GM19099 (cell line): Measurements from ENCODE around the gene ICAM5.
A peak's percentile ranks its signal among the peaks of the same experiment; 100 is the strongest.

Experiments used
- POLR2A ChIP-seq: IDR thresholded peaks from 3 replicates; pipeline ENCODE4 v1.6.1; 2011; ENCODE audit warnings: low read depth; ENCODE audit not compliant: insufficient read length; ENCODE audit errors: extremely low read depth

ICAM5 gene

DNA sequence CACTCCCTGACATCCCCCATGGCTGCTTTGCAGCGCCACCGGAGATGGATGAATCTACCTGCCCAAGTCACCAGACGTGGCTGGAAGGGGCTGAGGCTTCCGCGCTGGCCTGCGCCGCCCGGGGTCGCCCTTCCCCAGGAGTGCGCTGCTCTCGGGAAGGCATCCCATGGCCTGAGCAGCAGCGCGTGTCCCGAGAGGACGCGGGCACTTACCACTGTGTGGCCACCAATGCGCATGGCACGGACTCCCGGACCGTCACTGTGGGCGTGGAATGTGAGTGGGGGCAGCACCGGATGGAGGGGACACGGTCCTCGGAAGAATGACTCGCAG lies 4.6 kb downstream of the ICAM5 start:
- TF ChIP-seq POLR2A: no peak

GRCh38 chr19:10295305-10295846 lies 5.6 kb downstream of the ICAM5 start:
- peak; percentile 54 for TF ChIP-seq POLR2A

DNA sequence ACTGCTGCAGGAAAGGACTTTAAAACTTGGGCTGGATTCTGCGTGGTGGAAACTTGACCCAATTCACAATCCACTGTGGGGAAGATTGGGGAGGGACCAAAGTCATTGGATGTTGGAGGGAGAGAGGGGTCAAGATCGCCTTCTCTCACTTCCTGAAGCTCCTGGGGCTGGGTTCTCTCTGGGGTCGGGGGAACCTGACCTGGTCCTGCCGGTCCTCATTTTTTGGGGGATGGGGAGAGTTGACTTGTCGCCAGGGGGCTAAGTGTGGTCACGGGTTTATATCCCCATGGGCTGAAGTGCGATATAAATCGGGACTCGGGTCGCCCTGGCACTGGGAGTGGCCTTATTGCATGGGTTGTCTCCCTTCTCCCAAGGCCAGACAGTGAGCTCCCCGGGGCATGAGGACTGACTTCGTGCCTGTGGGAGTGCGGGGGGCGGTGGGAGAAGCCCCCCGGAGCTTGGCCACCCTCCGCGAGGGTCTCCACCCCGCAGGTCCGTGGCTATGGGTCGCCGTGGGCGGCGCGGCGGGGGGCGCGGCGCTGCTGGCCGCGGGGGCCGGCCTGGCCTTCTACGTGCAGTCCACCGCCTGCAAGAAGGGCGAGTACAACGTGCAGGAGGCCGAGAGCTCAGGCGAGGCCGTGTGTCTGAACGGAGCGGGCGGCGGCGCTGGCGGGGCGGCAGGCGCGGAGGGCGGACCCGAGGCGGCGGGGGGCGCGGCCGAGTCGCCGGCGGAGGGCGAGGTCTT lies 6.3 kb downstream of the ICAM5 start:
- TF ChIP-seq POLR2A: no peak

DNA sequence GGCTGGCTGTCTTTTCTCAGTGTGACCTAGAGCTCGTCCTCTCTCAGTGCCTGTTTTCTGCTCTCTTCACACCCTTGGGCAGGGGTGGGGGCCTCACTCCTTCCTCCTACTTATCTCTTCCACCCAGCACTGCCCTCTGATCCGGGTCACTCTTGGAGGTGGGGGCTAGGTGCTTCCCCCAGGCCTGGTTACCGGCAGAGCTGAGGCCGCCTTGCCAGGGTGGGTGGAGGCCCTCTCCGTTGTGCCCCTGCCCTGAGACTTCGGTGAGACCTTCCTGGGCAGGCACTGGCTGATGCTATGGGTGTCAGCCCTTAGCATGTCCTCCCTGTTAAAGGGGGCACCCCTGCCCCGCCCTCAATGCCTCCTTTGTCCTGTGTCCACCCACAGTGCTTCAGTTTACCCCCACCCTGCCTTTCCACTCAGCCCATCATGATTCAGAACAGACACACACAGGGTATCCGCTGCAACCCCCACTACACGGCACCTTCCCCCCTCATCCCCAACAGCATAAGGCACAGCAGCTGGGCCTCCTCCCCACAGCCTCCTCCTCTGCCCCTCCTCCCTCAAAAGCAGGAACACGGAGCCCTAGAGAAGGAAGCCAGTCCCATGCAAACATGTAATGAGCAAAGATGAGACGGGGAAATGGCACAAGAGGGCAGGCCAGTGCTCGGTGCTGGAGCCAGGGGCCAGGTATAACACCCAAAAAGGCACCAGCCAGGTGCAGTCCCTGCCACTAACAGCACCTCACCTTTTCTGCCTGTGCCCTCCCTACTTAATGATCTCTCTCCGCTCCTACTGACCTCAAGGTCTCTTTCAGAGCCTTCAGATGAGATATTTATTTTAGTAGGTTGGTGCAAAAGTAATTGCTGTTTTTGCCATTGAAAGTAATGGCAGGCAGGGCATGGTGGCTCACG lies 10.1 kb downstream of the ICAM5 start:
- no peak for TF ChIP-seq POLR2A

- TF ChIP-seq POLR2A: no peak
Observed at GRCh38 chr19:10305139-10305806, 15.5 kb downstream of the ICAM5 start.

GRCh38 chr19:10306327-10306726 lies 16.6 kb downstream of the ICAM5 start:
- TF ChIP-seq POLR2A: no peak

GRCh38 chr19:10309423-10309822 lies 19.7 kb downstream of the ICAM5 start, which contains the start of gene ZGLP1:
TSS of gene ZGLP1 (minus strand) at chr19:10309815.
- no peak for TF ChIP-seq POLR2A

- TF ChIP-seq POLR2A: peak; percentile 78
Observed at GRCh38 chr19:10315335-10316214, 25.8 kb downstream of the ICAM5 start, which contains the start of gene FDX2. TSS of gene FDX2 (minus strand) at chr19:10316015. CDS start at chr19:10315996, 19 bp downstream.

DNA sequence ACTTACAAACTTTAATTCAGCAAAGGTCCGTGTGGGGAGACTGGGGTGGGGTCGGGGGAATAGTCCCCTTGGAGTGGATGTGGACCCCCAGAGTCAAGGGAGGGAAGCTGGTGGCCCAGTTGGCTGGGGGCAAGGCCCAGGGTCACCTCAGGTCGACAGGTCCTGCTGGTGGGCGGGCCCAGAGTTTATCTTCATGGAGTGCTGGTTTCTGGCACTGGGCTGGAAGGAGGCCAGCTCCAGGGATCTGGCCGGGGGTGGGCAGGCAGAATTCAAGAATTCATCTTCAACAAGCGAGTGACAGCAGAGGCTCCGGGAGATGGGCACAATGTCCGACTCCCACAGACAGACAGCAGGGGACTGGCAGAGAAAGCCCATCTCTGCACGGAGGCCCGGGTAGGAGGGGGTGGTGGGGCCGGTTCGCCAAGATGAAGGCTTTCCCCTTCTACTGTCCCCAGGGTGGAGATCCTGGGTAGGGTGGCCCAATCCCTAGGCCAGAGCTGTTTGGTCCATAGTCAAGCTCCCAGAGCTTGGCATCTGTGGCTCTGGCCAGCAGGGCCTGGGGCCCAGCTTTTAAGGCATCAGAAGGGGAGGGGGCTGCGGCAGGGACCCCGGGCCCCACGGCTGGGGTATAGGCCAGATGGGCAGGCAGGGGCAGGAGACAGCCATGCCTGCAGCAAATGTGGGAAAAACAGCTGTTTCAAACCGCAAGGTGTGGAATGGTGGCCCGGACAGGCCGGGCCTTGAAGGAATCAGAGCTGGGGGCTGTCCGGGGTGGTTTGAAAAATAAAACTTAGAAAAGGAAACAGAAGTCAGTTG lies 26.7 kb downstream of the ICAM5 start:
- no peak for TF ChIP-seq POLR2A

DNA sequence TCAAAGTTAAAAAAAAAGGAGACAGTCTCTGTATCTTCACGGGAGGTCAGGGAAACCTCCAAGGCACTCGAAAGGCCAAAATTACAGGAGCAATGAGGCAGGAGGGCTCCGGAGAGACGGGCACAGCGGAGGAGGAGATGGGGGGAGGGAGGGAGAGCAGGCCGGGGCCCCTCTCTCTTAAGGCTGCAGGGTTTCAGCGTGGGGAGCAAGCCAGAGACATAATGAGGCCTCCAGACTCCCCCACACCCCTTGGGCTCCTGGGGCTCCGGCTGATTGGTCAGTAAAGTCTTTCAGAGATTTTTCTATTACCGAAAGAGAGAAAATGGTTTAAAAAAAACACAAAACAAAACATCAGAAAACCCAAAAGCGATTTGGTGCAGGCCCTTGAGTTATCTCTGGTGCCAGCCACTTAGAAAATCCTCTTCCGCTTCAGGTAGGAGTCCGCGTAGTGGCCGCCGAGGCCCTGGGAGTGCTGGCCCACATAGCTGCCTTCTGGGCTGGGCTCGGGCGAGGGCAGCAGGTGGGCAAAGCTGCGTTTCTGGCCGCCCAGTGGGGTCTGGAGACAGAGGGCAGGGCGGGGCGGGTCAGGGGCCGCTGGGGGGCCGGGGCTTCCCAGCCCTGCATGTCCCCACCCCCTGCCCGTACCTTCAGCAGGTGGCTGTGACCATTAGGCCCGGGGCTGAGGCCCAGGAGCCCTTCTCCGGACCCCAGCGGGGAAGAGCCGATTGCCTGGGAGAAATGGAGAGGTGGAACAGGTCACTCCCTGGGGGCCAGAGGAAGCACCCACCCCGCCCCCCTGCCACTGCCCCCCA lies 27.5 kb downstream of the ICAM5 start:
- TF ChIP-seq POLR2A: no peak

GRCh38 chr19:10317857-10318462 lies 28.2 kb downstream of the ICAM5 start:
- no peak for TF ChIP-seq POLR2A
